Fibroblast of the aortic adventitia (primary cell): ENCODE data around the gene STK11. TPM values are rescaled to one million over a fixed set of nuclear protein-coding genes. Genes with fewer than 3 reads are reported as not detected.

Source experiments
- DNase-seq: peaks from one replicate; pipeline ENCODE4 v3.0.0-alpha.2; 2010; ENCODE audit warnings: low read depth
- H3K4me3 ChIP-seq: 2 replicates; pipeline ENCODE4 v1.5.1; 2011; ENCODE audit warnings: low read depth, mild to moderate bottlenecking, control low read depth, low read length, moderate library complexity
- CTCF ChIP-seq: IDR thresholded peaks from 2 replicates; pipeline ENCODE4 v1.5.1; 2011; ENCODE audit warnings: mild to moderate bottlenecking, low read length, control low read depth, inconsistent platforms; ENCODE audit not compliant: insufficient read depth
- total RNA-seq: library from RNA; depleted of rRNA; stranded (reverse); fragments of >200 nt; gene quantifications from 2 replicates; pipeline ENCODE4 v1.2.3, GENCODE V29; 2012; ENCODE audit warnings: low replicate concordance

The STK11 gene
- total RNA-seq, 1 donor: 54.1 TPM

GRCh38 chr19:1235625-1236538, 30.3 kb downstream of the STK11 start:
- peak overlapping the region; percentile 51 for H3K4me3 ChIP-seq
- no peak for DNase-seq
- no peak for TF ChIP-seq CTCF

- DNase-seq: no peak
- peak overlapping the region; percentile 76 for H3K4me3 ChIP-seq
- TF ChIP-seq CTCF: no peak
Measured at GRCh38 chr19:1236576-1236975, 31.0 kb downstream of the STK11 start.

GRCh38 chr19:1237027-1237659, 31.6 kb downstream of the STK11 start:
- H3K4me3 ChIP-seq: peak overlapping the region; percentile 76
- no peak for TF ChIP-seq CTCF
- no peak for DNase-seq

- no peak for DNase-seq
- no peak for TF ChIP-seq CTCF
- H3K4me3 ChIP-seq: peak within 1 kb of the TSS; percentile 76
Measured at GRCh38 chr19:1237754-1238368, 32.3 kb downstream of the STK11 start, which contains the start of gene CBARP. TSS of gene CBARP (minus strand) at chr19:1238005. CDS start at chr19:1236100, 1,905 bp downstream.

GRCh38 chr19:1238369-1239303, 33.1 kb downstream of the STK11 start:
- TF ChIP-seq CTCF: no peak
- H3K4me3 ChIP-seq: peak overlapping the region; percentile 76
- no peak for DNase-seq

- H3K4me3 ChIP-seq: no peak overlapping the region
- DNase-seq: no peak
- no peak for TF ChIP-seq CTCF
Measured at GRCh38 chr19:1239420-1239795, 33.8 kb downstream of the STK11 start.
